ENCODE measurements around the gene NT5DC1.

NT5DC1 gene

DNA sequence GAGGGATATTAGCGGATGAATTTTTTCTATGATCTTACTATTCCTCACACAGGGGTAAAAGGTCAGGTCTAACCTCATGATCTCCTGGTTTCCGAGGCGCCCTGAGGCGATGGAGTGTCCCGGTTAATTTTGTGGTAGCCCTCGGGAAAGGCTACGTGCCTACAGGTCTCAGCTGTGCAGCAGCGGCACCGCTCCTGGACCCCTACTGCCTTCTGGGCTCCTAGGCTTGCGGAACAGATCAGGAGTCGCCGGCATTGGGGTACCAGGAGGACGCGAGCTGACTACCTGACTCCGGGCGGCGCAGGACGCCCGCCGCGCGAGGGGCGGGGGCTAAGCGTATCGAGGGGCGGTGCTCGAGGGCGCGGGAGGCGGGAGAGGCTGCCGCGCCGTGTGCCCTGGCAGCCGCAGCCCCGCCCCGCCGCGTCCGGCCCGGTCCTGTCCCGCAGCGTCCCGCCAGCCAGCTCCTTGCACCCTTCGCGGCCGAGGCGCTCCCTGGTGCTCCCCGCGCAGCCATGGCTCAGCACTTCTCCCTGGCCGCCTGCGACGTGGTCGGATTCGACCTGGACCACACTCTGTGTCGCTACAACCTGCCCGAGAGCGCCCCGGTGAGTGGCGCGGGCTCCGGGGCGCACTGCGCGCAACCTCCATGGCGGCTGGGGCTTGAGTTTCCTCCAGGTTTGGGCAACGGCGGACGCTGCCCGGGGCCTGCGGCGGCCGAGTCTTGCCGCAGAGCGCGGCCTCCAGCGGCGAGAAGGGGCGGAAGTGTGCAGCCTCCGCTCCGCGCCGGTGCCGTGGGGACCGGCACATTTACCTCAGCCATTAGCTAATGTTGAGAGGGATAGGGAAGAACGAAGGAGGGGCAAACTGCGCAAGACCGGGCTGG is at the start of gene NT5DC1:
Gene NT5DC1 (plus strand): TSS at position 435 of the 883 bp plus-strand sequence. CDS start 78 bp downstream, at position 513.
- peak; percentile 80 for DNase-seq

DNA sequence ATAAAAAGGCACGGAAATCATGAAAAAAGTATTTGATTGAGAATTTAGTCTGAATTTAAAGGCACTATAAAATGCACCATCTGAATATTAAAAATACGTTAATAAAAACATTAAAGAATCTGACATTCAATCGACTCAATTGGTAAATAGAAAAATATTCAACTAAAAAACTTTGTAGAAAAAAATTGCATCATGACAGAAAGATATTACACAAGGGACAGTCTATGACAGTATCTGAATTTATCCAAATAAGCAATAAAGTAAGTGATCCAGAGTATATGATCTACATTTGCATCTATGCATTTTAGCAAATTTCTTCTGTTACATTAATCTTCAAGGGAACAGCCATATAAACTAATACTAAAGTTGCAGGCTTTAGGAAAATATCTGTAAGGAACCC is 49.4 kb upstream of the NT5DC1 start:
- DNase-seq = no peak

GRCh38 chr6:116055513-116055912 is 45.1 kb upstream of the NT5DC1 start:
- no peak for DNase-seq

DNA sequence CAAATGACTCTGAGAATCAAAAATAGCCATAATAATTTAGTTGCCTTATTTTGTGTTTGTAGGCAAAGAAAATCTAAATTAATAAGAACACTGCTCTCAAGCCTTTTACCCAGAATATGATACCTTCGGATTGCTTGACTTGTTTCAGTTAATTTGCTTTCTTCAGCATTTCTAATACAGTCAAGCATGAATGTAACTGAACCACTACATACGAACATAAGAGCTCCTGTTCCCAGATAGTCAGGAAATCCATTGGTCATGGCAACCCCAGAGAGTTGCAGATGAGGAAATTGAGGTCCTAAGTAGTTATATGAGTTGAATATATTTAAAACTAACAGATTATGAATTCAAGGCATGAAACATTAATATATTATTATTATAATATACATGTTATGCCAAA is 42.9 kb upstream of the NT5DC1 start:
- no peak for DNase-seq

DNA sequence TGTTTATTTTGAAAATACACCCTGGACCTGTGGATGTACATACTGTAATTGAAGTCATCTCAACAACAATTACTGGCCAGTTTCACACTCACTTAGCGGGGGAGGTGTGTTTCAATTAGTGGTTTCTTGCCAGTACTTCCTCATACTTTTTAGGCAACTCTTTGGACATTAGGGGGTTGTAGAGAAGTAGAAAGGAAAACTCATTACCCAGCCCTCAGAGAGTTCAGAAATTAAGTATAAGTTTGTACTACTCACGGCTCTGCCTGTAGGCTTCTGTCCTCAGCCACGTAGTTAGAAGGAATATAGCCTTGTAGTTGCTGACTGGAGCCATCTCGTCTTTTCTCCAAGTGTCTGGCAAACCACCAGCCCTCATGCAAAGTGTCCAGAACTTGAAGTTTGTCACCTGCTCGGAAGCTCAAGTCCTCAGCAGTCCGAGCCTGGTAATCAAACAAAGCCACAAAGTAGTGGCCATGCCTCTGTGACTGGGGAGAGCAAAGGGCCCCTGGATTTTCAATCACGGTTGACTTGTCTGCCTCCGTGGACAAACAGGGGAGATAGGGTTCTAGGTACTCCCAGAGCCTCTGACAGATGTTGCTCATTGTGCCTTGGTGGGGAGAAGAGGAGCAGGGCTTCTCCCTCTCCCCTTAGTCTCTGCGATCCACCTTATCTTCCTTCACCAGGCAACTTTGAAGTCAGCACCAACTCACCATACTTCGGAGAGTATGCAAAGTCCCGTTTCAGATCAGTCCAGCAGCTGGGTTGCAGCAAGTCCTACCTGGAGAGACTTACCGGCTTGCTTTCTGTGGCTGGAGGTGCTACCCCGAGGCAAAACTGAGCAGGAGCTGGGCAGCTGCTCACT is 40.7 kb upstream of the NT5DC1 start:
- no peak for DNase-seq

- no peak for DNase-seq
These were observed 39.9 kb upstream of the NT5DC1 start, which contains the start of gene FRK for GRCh38 chr6:116060572-116061283. Gene FRK (minus strand): TSS chr6:116060891. CDS start chr6:116060311, 580 bp downstream.

GRCh38 chr6:116062496-116062895 is 38.2 kb upstream of the NT5DC1 start:
- no peak for DNase-seq

- DNase-seq = no peak
These were observed 36.0 kb upstream of the NT5DC1 start for GRCh38 chr6:116064666-116065065.

- DNase-seq = no peak
These were observed 33.9 kb upstream of the NT5DC1 start for GRCh38 chr6:116066789-116067188.

DNA sequence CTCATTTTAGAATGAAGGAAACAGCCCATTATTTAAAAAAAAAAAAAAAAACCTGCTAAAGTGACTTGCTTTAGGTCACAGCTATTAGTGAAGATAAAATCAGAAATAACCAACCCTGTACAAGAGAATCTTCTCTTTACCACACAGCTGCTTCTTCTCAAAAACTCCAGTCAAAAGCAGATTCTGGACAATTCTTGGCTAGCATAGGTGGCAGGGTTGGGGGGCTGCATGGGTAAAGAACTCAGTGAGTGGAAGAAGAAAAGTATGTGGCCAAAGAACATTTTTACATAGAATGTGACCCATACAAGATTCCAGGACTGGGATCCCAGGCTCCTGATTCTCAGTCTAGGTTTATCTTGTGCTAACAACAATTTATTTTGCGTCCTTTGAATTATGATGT is 30.6 kb upstream of the NT5DC1 start:
- no peak for DNase-seq

GRCh38 chr6:116070616-116071389 is 29.9 kb upstream of the NT5DC1 start:
- no peak for DNase-seq

DNA sequence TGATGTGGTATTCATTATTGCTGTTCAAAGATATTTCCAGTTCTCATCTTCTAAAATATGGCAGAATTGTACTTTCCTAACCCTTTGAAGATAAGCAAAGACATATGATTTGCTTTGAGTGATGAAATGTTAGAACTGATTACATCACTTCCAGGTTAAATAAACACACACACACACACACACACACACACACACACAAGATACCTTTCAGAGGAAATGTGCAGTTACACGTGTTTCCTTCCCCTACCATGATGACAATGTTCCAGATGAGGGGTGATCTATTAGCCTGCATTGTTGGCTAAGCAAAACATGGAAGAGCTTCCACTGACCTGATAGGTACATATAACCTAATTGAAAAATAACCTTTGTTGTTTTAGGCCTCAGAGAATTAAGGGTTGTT is 28.3 kb upstream of the NT5DC1 start:
- DNase-seq = no peak

DNA sequence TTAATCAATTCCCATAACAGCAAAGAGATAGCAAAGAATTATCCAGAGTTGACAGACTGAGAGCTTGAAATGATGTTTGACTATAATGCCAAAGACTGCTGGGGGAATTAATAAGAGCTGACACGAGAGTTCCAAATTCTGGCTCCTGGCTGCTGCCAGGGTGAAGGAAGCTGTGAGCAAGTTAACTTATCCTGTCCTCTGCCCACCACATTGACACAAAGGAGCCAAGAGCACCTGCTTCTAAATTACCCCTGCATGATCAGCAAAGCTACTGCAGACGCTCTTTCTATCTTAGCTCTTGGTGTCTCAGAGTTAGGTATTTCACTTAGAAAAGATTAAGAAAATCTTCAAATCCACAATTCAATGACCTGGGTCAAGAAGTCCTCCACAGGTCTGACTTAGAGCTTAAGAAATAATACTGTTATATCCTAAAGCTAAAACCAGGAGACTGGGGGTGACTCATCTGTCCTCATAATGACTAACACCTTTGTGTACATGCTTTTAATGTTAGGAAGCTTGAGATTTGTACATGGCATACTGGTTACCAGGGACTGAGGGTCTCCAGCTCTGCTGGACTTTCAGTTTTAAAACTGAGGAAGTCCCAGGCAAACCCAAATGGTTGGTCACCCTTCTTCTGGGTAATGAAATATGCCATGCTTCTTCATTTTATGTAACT is 26.8 kb upstream of the NT5DC1 start:
- no peak for DNase-seq

DNA sequence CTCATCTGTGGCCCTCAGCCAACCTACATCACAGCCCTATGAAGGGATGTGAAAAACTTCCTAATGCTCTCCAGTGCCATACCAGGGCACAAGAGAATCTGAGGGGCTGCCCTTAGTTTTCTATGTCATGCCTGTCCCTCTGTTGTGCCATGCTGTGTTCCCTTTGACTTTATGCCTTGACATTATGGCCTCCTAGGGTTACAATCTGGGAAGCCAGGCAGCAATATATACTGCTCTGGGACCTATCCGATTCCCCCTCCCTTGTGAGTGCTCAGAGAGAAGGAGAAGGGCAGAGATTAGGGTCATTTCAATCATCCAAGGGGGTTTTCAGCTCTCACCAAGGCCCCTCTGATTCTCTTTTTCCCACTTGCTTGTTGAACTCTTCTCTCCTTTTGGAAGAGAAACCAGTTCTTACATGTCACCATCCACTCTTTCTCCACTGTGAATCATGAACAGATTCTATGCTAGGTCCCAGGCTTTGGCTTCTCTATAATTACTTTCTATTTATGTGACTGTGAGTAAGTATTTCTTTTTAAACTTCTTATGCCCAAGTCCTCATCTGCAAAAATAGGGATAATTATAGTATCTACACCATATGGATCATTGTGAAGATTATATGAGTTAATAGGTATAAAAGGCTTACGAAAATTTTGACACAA is 25.8 kb upstream of the NT5DC1 start:
- no peak for DNase-seq

- DNase-seq = no peak
These were observed 22.1 kb upstream of the NT5DC1 start for GRCh38 chr6:116078522-116078921.

DNA sequence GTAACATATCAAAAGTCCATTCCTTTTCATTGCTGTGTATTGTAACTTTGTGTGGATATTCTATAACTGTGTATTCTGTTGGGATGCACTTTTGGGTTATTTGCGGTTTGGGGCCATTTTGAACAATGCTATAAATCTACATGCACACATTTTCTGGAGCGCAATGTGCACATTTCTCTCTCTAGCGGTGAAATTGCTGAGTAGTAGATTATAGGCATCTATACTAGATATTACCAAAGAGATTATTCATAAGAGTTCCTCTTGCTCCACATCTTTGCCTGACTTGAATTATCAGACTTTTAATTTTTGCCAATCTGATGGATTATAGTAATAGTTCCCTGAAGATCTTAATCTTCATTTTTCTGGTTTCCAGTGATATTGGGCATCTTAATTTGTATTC is 21.7 kb upstream of the NT5DC1 start:
- DNase-seq = no peak

DNA sequence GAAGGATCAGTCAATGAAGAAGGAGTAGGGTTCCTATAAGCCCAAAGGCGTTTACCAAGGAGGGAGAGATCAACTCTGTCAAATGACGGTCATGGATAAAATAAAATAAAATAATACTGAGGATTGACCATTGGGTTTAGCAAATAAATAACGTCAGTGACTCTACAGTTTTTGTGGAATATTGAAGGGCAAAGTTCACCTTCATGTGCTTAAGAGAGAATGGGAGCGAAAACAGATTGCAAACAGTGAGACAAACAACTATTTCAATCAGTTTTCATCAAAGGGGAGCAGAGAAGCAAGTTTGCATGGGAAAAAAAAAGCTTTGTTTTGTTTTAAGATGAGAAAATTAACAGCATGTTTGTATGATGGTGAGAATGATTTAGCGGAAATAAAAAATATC is 17.6 kb upstream of the NT5DC1 start:
- DNase-seq = no peak

DNA sequence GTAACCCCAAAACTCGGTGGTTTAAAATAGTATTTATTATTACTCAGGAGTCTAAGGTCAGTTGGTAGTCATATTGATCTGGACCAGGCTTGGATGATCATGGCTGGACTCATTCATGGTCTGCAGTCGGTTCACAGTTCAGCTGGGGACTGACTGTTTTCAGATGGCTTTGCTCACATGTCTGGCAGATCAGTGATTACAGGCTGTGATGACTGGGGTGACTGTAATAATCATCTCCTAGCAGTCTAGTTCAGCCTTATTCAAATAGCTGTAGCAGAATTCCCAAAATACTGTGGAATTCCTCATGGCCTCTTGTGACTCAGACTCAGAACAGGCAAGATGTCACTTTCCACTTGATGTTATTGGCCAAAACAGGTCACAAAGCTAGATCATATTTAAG is 16.4 kb upstream of the NT5DC1 start:
- DNase-seq = no peak

DNA sequence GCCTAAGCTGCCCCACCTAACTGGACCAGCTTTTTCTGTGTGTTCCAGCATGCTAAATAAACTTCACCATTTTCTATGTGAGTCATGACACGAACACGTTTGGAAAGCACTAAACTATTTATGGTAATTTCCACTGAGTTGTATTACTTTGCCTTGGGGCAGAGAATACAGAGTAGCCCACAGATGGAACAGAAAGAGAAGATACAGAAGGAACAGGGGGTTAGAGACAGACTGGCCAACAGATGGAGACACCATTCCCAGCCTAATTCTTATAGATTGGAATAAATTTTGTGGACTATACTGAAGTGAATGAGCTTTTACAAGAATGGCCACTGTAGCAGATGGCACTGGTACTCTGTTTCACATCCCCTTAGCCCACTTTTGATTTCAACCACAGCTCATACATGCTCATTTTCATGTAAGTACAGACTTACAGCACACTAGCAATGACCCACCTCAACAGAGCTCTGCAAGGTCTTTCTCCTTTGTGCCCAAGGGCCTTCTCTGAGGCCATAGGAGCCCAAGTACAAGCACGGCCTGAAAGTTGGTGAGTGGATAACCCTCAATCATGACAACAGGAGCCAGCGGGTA is 13.1 kb upstream of the NT5DC1 start:
- DNase-seq = no peak

- no peak for DNase-seq
These were observed 11.7 kb upstream of the NT5DC1 start for GRCh38 chr6:116088946-116089345.

DNA sequence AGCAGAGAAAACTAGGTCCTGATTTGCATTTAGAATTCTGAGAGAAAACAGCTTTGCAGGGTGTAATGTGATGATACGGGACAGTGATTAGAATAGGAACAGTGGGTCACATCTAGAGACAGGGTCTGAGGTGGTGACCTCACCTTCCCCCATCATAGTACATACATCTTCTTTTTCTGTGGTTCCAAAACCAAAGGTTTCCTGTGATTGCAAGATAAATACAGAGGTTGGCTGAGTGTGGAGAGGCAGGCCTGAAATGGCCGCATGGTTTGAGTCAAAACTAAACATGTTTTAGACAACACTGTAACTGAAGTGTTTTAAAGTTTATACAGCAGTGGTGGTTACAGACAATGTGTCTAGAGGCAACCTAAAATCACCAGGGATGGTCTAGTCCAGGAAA is 10.4 kb upstream of the NT5DC1 start:
- DNase-seq = no peak

All from activated CD4-positive, alpha-beta T cell treated with anti-CD3 and anti-CD28 coated beads, Interleukin-2, amount 50 U/mL, for 1 hour (primary cell).